HG03025 (cell line): ENCODE results near the gene GOLGA6C.
"Not testable (repeated sequence)": the region's sequence is repeated elsewhere in the genome, so short reads cannot be mapped to it uniquely, and the experiment has no call there.

Experiments used
- ATAC-seq: cut with Tn5 transposase; IDR thresholded peaks from one replicate; pipeline ENCODE4 v1.9.1; 2021; ENCODE audit warnings: mild to moderate bottlenecking, moderate library complexity; ENCODE audit not compliant: unreplicated experiment, low FRiP score

The GOLGA6C gene

DNA sequence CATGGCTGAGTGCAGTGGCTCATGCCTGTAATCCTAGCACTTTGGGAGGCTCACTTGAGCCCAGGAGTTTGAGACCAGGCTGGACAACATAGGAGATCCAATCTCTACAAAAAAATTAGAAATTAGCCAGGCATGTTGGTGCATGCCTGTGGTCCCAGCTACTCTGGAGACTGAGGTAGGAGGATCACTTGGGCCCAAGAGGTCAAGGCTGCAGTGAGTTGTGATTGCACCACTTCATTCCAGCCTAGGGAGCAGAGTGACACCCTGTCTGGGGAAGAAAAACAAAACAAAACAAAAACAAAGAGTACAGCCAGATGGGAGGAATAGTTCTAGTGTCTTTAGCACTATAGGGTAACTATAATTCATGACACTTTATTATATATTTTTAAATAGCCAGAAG, 51.6 kb downstream of the GOLGA6C start:
- no peak for ATAC-seq

GRCh38 chr15:75312548-75312947, 54.4 kb downstream of the GOLGA6C start:
- not testable (repeated sequence) for ATAC-seq

- no peak for ATAC-seq
Measured at GRCh38 chr15:75313116-75313845, 55.1 kb downstream of the GOLGA6C start.

- ATAC-seq, result no peak
Measured at GRCh38 chr15:75314552-75315290, 56.6 kb downstream of the GOLGA6C start.

GRCh38 chr15:75319231-75319897, 61.2 kb downstream of the GOLGA6C start:
- ATAC-seq, result not testable (repeated sequence)
